NCI-H226 (cell line): ENCODE results near the gene MYL2.

Experiments used
- DNase-seq: peaks from one replicate; pipeline ENCODE4 v3.0.0-alpha.2; 2015

The MYL2 gene

GRCh38 chr12:110929818-110930217 lies 9.4 kb upstream of the MYL2 start:
- no peak for DNase-seq

- no peak for DNase-seq
Observed at GRCh38 chr12:110928700-110929099, 8.3 kb upstream of the MYL2 start.

GRCh38 chr12:110927546-110927945 lies 7.2 kb upstream of the MYL2 start:
- DNase-seq, result no peak

- DNase-seq, result no peak
Observed at GRCh38 chr12:110923692-110924334, 3.4 kb upstream of the MYL2 start.

GRCh38 chr12:110923192-110923591 lies 2.8 kb upstream of the MYL2 start:
- DNase-seq, result no peak

- DNase-seq, result no peak
Observed at GRCh38 chr12:110922652-110923051, 2.3 kb upstream of the MYL2 start.

- peak; percentile 50 for DNase-seq
Observed at GRCh38 chr12:110921262-110921661, 883 bp upstream of the MYL2 start.

- DNase-seq, result no peak
Observed at GRCh38 chr12:110919720-110920119, 659 bp downstream of the MYL2 start.

- DNase-seq, result no peak
Observed at GRCh38 chr12:110917961-110918360, 2.4 kb downstream of the MYL2 start.

- peak; percentile 87 for DNase-seq
Observed at GRCh38 chr12:110917467-110917866, 2.9 kb downstream of the MYL2 start.

- DNase-seq, result peak; percentile 79
Observed at GRCh38 chr12:110916295-110916875, 4.0 kb downstream of the MYL2 start.

- no peak for DNase-seq
Observed at GRCh38 chr12:110913119-110914056, 7.0 kb downstream of the MYL2 start.

- no peak for DNase-seq
Observed at GRCh38 chr12:110912263-110912662, 8.1 kb downstream of the MYL2 start.

GRCh38 chr12:110908377-110909152 lies 11.8 kb downstream of the MYL2 start:
- no peak for DNase-seq

- DNase-seq, result no peak
Observed at GRCh38 chr12:110907583-110907982, 12.8 kb downstream of the MYL2 start.

GRCh38 chr12:110906985-110907384 lies 13.4 kb downstream of the MYL2 start:
- DNase-seq, result no peak

GRCh38 chr12:110906516-110906915 lies 13.9 kb downstream of the MYL2 start:
- DNase-seq, result no peak

GRCh38 chr12:110906083-110906482 lies 14.3 kb downstream of the MYL2 start:
- DNase-seq, result no peak

GRCh38 chr12:110903511-110903910 lies 16.9 kb downstream of the MYL2 start:
- no peak for DNase-seq

- DNase-seq, result no peak
Observed at GRCh38 chr12:110901401-110901800, 19.0 kb downstream of the MYL2 start.

- no peak for DNase-seq
Observed at GRCh38 chr12:110896559-110896958, 23.8 kb downstream of the MYL2 start.

GRCh38 chr12:110893956-110894355 lies 26.4 kb downstream of the MYL2 start:
- DNase-seq, result no peak

GRCh38 chr12:110889361-110889760 lies 31.0 kb downstream of the MYL2 start:
- no peak for DNase-seq
